Measurements from ENCODE around the gene TOMM22.

Gene TOMM22

GRCh38 chr22:38685761-38686160, 4.0 kb downstream of the TOMM22 start:
- Histone ChIP-seq H3K36me3 (ENCODE audit: control insufficient read depth in 2 of 2, insufficient read depth in 1 of 2, low read length in 2 of 2) (peaks cover 42 to 80% of the 10 kb centered on the region in 2 experiments), H3K9me3 (ENCODE audit: control insufficient read depth, insufficient read depth, low read depth, low read length) (no peaks in the 10 kb centered on the region), H3K4me1 (ENCODE audit: control insufficient read depth, insufficient read depth, low read length) (no peaks in the 10 kb centered on the region), H3K27ac (ENCODE audit: extremely low read depth, low read depth, low read length) (no peak overlapping the region), H3K4me3 (ENCODE audit: low read depth, low read length) (no peak overlapping the region)
- CTCF ChIA-PET, result no interaction called here
- TF ChIP-seq ZBTB21 (tag by site-specific recombination; IDR thresholded peaks at IDR 0.05), result no peak
- TF ChIP-seq ZNF701 (tag by site-specific recombination; IDR thresholded peaks at IDR 0.05), result no peak
- TF ChIP-seq PRDM1 (tag by site-specific recombination; IDR thresholded peaks at IDR 0.05), result no peak
- no peak for TF ChIP-seq ZNF280D (tag by site-specific recombination; IDR thresholded peaks at IDR 0.05)
- TF ChIP-seq ZNF426 (tag by site-specific recombination; IDR thresholded peaks at IDR 0.05), result no peak
- TF ChIP-seq PRDM4 (tag by site-specific recombination; IDR thresholded peaks at IDR 0.05), result no peak
- TF ChIP-seq ZSCAN30 (tag by site-specific recombination; IDR thresholded peaks at IDR 0.05), result no peak
- no peak for TF ChIP-seq ZNF335 (tag by site-specific recombination; conservative IDR thresholded peaks at IDR 0.05)
- POLR2A ChIA-PET, result interaction anchor here (0.5 to 1.0 kb wide), 3 partner anchors 11 to 486 kb away, joined by 3 to 5 read pairs (median 3); no protein-coding TSS in a partner anchor

GRCh38 chr22:38689651-38690050, 7.9 kb downstream of the TOMM22 start:
- H3K36me3 ChIP-seq (ENCODE audit: control insufficient read depth in 2 of 2, insufficient read depth in 1 of 2, low read length in 2 of 2), result peaks cover 43 to 85% of the 10 kb centered on the region in 2 experiments
- H3K27ac ChIP-seq (ENCODE audit: extremely low read depth, low read depth, low read length), result no peak overlapping the region
- POLR2A ChIA-PET, result interaction anchor here (0.7 to 2.6 kb wide), 4 partner anchors 9 to 459 kb away, joined by 3 to 10 read pairs (median 4); no protein-coding TSS in a partner anchor
- no peak overlapping the region for H3K4me3 ChIP-seq (ENCODE audit: low read depth, low read length)
- CTCF ChIA-PET, result interaction anchor here (0.7 to 1.5 kb wide), 2 partner anchors 10 to 1148 kb away, joined by 3 read pairs; no protein-coding TSS in a partner anchor
- no peaks in the 10 kb centered on the region for H3K4me1 ChIP-seq (ENCODE audit: control insufficient read depth, insufficient read depth, low read length)
- H3K9me3 ChIP-seq (ENCODE audit: control insufficient read depth, insufficient read depth, low read depth, low read length), result no peaks in the 10 kb centered on the region
- TF ChIP-seq ZBTB8A (tag by site-specific recombination; IDR thresholded peaks at IDR 0.05), result no peak
- TF ChIP-seq ZNF626 (tag by site-specific recombination; IDR thresholded peaks at IDR 0.05), result no peak
- TF ChIP-seq ZNF518A (tag by site-specific recombination; conservative IDR thresholded peaks at IDR 0.05; ENCODE audit: low read depth), result no peak
- TF ChIP-seq REPIN1 (tag by site-specific recombination; IDR thresholded peaks at IDR 0.05; ENCODE audit: low read depth), result no peak
- no peak for TF ChIP-seq BCL11B (tag by site-specific recombination; IDR thresholded peaks at IDR 0.05; ENCODE audit: low read depth)
- no peak for TF ChIP-seq INSM2 (tag by site-specific recombination; IDR thresholded peaks at IDR 0.05)
- no peak for TF ChIP-seq ZNF202 (tag by site-specific recombination; IDR thresholded peaks at IDR 0.05; ENCODE audit: borderline replicate concordance)
- no peak for TF ChIP-seq KLF9 (tag by site-specific recombination; IDR thresholded peaks at IDR 0.05; ENCODE audit: low read depth)
- TF ChIP-seq ZNF473 (tag by site-specific recombination; IDR thresholded peaks at IDR 0.05), result no peak
- TF ChIP-seq ZNF138 (tag by site-specific recombination; IDR thresholded peaks at IDR 0.05; ENCODE audit: borderline replicate concordance), result no peak
- TF ChIP-seq ZNF530 (tag by site-specific recombination; IDR thresholded peaks at IDR 0.05; ENCODE audit: low read depth), result no peak
- TF ChIP-seq ZNF624 (tag by site-specific recombination; IDR thresholded peaks at IDR 0.05), result no peak
- no peak for TF ChIP-seq ZNF792 (tag by site-specific recombination; IDR thresholded peaks at IDR 0.05)
- TF ChIP-seq ZNF10 (tag by site-specific recombination; IDR thresholded peaks at IDR 0.05), result no peak

All from HEK293 (cell line).